ENCODE results near the gene DTNB.
A peak's percentile ranks its signal among the peaks of the same experiment; 100 is the strongest.

The DTNB gene

DNA sequence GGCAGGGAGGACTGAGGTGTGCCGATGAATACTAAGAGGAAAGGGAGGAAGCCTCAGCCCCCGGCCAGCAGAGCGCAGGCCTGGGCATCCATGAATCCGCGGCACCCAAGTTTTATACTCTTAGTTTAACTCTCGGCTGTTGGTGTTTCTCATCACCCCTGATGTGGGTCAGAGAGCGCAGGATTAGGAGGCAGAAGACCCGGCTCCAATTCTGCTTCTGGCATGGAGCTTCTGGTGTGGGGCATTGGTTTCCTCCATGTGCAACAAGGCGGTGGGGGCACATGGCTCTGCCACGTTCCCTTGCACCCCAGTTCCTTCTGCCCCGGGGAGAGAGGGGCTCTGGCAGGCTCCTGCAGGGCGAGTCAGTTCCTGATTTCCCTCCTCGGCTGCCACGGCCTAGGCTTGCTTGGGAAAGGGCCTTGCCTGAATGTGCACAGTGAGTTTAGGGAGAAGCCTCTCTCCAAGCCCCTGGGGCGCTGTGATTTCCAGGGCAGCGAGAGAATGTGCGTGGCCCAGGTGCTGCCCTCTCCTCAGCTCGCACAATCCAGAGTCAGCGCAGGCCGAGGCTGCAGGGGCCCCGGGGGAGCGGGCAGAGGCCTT lies 295.5 kb downstream of the DTNB start:
- TF ChIP-seq, protein P1, sequence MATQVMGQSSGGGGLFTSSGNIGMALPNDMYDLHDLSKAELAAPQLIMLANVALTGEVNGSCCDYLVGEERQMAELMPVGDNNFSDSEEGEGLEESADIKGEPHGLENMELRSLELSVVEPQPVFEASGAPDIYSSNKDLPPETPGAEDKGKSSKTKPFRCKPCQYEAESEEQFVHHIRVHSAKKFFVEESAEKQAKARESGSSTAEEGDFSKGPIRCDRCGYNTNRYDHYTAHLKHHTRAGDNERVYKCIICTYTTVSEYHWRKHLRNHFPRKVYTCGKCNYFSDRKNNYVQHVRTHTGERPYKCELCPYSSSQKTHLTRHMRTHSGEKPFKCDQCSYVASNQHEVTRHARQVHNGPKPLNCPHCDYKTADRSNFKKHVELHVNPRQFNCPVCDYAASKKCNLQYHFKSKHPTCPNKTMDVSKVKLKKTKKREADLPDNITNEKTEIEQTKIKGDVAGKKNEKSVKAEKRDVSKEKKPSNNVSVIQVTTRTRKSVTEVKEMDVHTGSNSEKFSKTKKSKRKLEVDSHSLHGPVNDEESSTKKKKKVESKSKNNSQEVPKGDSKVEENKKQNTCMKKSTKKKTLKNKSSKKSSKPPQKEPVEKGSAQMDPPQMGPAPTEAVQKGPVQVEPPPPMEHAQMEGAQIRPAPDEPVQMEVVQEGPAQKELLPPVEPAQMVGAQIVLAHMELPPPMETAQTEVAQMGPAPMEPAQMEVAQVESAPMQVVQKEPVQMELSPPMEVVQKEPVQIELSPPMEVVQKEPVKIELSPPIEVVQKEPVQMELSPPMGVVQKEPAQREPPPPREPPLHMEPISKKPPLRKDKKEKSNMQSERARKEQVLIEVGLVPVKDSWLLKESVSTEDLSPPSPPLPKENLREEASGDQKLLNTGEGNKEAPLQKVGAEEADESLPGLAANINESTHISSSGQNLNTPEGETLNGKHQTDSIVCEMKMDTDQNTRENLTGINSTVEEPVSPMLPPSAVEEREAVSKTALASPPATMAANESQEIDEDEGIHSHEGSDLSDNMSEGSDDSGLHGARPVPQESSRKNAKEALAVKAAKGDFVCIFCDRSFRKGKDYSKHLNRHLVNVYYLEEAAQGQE (IDR thresholded peaks at IDR 0.05; ENCODE audit: insufficient read depth in 1 of 2, low read depth in 2 of 2, low read length in 2 of 2): no peak
- TF ChIP-seq SIN3A (IDR thresholded peaks at IDR 0.05; ENCODE audit: borderline replicate concordance, insufficient read depth, low read length) (no peak), FOXP2 (optimal IDR thresholded peaks at IDR 0.05; ENCODE audit: borderline replicate concordance, extremely low read depth, extremely low read length, insufficient read depth) (no peak), TAF1 (IDR thresholded peaks at IDR 0.05; ENCODE audit: borderline replicate concordance, insufficient read depth, low read length) (no peak), POLR2AphosphoS5 (IDR thresholded peaks at IDR 0.05; ENCODE audit: low read depth, low read length) (no peak)

- peak; percentile 12; the same call in 1 of the 2 replicates for TF ChIP-seq SIN3A (IDR thresholded peaks at IDR 0.05; ENCODE audit: borderline replicate concordance, insufficient read depth, low read length)
- TF ChIP-seq, protein P1 (IDR thresholded peaks at IDR 0.05; ENCODE audit: insufficient read depth in 1 of 2, low read depth in 2 of 2, low read length in 2 of 2): no peak; a peak in 1 of 4 replicates
- TF ChIP-seq TAF1 (IDR thresholded peaks at IDR 0.05; ENCODE audit: borderline replicate concordance, insufficient read depth, low read length): peak; percentile 31; the same call in 1 of the 2 replicates
- TF ChIP-seq FOXP2 (optimal IDR thresholded peaks at IDR 0.05; ENCODE audit: borderline replicate concordance, extremely low read depth, extremely low read length, insufficient read depth): peak; percentile 83
- no peak for TF ChIP-seq POLR2AphosphoS5 (IDR thresholded peaks at IDR 0.05; ENCODE audit: low read depth, low read length)
Measured at GRCh38 chr2:25376750-25377621, 296.4 kb downstream of the DTNB start.

- no peak for TF ChIP-seq FOXP2 (optimal IDR thresholded peaks at IDR 0.05; ENCODE audit: borderline replicate concordance, extremely low read depth, extremely low read length, insufficient read depth)
- TF ChIP-seq TAF1 (IDR thresholded peaks at IDR 0.05; ENCODE audit: borderline replicate concordance, insufficient read depth, low read length): no peak
- TF ChIP-seq POLR2AphosphoS5 (IDR thresholded peaks at IDR 0.05; ENCODE audit: low read depth, low read length): no peak
Measured at GRCh38 chr2:25375989-25376545, 297.3 kb downstream of the DTNB start.

DNA sequence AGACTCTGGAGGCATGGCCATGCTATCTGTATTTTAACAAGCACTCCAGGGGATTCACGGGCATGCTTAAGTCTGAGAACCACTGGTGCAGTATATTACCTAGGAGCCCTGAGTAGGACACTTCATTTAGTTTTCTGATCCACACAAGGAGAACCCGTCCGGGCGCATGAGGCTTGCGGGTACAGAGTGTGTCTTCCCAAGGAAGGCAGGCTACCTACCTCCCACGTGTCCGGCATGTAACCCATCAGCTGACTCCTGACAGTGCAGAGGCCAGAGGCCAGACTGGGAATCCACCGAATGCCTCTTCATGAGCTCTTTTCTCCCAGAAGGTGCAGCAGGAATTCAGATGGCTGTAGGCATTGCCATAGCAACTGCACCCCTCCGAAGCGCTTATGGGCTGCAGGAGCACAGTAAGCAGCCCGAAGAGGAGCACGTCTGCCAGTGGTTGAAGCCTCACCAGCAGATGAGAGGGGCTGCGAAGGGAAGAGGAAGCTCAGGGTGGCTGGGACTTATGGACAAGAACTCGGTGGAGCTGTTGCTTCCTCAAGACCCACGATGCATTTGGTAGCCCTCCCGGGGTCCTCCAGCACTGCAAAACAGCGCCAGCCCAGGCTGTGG lies 297.9 kb downstream of the DTNB start:
- TF ChIP-seq POLR2AphosphoS5 (IDR thresholded peaks at IDR 0.05; ENCODE audit: low read depth, low read length) (no peak), FOXP2 (optimal IDR thresholded peaks at IDR 0.05; ENCODE audit: borderline replicate concordance, extremely low read depth, extremely low read length, insufficient read depth) (no peak), SIN3A (IDR thresholded peaks at IDR 0.05; ENCODE audit: borderline replicate concordance, insufficient read depth, low read length) (no peak), TAF1 (IDR thresholded peaks at IDR 0.05; ENCODE audit: borderline replicate concordance, insufficient read depth, low read length) (no peak)
- TF ChIP-seq, protein P1 (IDR thresholded peaks at IDR 0.05; ENCODE audit: insufficient read depth in 1 of 2, low read depth in 2 of 2, low read length in 2 of 2): no peak

DNA sequence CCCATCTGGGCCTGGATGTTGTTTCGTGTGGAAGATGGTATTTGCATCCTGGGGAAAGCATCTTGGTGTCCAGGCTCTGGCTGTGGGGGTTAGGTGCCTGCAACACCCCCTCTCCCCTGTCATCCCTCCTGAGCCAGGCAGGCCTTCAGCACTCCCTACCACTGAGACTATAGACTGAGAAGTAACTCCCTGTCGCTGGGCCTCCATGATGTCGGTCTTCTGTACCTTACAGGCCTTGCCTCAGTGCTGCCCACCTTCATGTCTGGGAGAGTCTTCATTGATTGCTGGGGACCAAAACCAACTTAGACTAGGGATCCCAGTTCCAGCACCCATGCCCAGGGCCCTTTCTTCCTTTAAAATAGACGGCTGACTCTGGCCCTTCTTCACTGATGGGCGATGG lies 298.6 kb downstream of the DTNB start:
- TF ChIP-seq FOXP2 (optimal IDR thresholded peaks at IDR 0.05; ENCODE audit: borderline replicate concordance, extremely low read depth, extremely low read length, insufficient read depth) (no peak), SIN3A (IDR thresholded peaks at IDR 0.05; ENCODE audit: borderline replicate concordance, insufficient read depth, low read length) (no peak), POLR2AphosphoS5 (IDR thresholded peaks at IDR 0.05; ENCODE audit: low read depth, low read length) (no peak), TAF1 (IDR thresholded peaks at IDR 0.05; ENCODE audit: borderline replicate concordance, insufficient read depth, low read length) (no peak)
- TF ChIP-seq, protein P1 (IDR thresholded peaks at IDR 0.05; ENCODE audit: insufficient read depth in 1 of 2, low read depth in 2 of 2, low read length in 2 of 2): no peak

Data from PFSK-1 (cell line).